ENCODE results near the gene GULP1.

Gene GULP1

DNA sequence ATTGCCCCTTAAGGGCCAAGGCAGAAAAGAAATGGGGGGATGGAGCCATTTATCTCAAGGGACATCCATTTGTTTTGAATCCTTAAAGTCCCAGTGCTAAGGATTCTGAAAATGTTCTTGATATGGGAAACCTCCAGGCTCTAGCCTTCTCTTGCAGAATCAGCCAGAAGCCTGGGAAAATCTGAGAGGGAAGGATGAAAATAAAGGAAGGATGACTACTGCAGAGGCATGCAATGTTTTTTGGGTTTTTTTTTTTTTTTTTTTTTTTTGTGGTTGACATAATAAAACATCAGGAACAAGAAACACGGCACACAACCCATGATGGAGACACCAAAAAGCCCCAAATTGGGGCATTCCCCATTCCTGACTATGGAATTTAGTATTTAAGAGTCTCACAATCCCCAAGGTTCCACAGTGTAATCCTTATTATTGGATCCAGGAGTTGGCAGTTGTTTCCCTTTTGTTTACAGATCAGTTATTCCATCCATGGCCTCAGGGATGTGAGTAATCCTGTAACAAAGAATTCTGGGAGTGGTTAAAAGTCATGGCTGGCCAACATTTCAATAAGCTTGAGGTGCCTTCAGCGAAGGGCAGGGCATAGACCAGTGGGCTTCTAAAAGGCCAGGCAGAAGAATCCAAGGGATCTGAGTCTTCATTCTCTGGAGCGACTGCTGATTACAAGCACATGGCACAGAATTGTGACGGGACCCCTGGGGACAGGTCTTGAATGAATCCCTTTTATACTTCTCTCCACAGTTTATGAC is 337.5 kb downstream of the GULP1 start:
- DNase-seq (ENCODE audit: extremely low read depth in 1 of 2, low read depth in 1 of 2), result no peak

DNA sequence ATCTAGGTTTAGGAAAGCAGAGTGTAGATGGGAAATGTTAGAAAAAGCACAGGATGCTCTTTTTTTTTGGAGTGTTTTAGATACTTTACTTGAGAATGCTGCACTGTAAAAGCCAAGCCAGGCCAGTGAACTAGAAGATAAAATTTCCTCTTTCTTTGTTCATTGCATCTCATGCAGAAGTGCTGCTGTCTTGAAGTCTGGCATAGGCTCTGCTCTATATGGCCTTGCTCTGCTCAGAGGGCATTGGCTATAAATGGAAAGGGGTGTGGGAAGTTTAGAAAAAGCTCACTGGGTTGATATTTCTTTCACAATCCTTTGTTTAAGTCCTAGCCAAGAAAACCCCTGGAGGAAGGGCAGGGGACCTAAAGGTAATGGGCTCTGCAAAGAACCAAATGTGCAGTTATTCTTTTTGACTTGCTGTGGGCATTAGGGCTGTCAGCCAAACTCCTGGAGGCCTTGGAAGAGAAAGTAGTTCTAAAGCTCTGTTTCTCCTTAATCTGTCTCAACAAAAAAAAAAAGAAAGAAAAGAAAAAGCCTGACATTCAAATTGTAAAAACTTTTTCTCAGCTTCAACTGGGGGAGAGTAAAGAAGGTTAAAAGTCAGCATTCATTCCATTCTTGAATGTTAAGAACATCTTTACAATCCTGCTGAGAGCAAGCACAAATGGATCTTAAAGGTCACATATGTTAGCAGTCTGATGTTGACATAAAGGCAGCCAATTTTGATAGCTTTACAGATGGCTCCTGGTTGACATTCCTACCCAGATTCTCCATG is 338.3 kb downstream of the GULP1 start:
- no peak for DNase-seq (ENCODE audit: extremely low read depth in 1 of 2, low read depth in 1 of 2)

DNA sequence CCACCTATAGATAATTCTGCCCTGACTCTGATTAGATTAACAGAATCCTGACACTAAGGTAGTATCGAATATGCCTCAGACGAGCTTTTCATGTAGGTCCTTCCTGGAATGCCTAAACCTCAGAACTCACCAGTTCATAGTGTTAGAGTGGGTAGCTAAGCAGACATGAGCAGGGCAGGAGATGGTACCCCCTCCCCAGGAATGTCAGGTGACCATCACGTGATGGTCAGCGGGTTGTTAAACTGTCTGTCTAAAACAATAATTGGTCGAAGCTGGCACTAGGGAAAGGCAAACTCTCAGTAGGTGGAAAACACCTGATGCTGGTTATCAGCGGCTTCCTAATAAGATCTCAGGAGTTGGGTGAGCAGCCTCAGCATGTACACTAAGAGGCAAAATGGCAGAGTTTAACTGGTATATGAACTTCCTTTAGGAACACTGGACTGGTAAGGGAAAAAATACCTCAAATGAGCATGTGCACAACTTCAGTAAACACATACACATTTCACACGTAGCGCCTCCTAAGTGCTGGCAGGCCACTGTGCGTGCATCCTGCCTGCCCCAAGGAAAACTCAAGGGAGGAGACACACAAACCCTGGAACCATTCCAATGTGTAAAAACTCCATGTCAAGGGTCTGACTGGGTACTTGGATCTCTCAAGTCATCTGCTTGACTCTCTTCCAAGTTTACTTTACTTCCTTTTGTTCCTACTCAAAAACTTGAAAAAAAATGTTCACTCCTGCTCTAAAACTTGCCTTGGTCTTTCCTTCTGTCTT is 339.5 kb downstream of the GULP1 start:
- DNase-seq (ENCODE audit: extremely low read depth in 1 of 2, low read depth in 1 of 2), result no peak

DNA sequence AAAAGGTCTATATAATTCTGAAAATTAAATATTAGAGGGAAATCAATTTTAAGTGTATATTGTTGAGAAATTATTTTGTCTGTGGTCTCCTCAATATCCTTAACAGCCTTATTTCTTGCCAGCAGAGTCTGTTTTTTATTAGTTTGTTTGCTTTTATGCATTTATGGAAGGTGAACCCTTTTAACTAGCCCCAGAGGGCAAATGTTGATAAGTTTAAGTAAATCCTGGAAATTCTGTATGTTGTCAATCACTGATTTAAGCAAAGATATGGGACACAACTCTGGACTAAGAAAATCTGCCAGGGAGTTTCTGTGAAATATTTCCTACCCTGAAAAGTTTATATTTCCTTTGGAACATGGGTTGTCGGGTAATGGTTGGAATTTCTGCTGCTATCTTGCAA is 343.0 kb downstream of the GULP1 start:
- no peak for DNase-seq (ENCODE audit: extremely low read depth in 1 of 2, low read depth in 1 of 2)

Data from stimulated activated CD8-positive, alpha-beta memory T cell treated with anti-CD3 and anti-CD28 coated beads, Interleukin-7, amount 100 ng/mL, for 48 hours (primary cell).